NK-92 (cell line): ENCODE results near the gene LGALS9C.
"Not testable (repeated sequence)": the region's sequence is repeated elsewhere in the genome, so short reads cannot be mapped to it uniquely, and the experiment has no call there.

Source experiments
- DNase-seq: peaks from one replicate; lab custom pipeline; 2025; ENCODE audit not compliant: unreplicated experiment; lab: John Stamatoyannopoulos, UW

LGALS9C gene

DNA sequence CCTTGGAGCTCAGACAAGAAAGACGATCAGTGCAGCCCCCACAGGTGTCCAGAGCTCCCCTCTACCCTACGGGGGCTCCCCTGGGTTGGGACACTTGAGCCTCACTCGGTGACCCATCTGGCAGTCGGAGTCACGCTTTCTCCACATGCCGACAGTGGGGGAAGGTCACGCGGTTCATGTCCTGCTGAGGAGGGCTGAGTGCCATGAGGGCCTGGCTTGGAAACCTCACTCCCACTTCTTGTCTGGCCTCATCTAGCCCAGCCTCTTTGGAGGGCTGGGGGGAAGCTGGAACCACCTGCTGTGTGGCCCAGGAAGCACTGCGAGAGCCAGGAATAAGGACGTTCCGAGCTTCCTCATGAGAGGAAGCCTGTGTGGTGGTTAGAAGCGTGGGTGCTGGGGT lies 1.8 kb downstream of the LGALS9C start:
- DNase-seq, result not testable (repeated sequence)

DNA sequence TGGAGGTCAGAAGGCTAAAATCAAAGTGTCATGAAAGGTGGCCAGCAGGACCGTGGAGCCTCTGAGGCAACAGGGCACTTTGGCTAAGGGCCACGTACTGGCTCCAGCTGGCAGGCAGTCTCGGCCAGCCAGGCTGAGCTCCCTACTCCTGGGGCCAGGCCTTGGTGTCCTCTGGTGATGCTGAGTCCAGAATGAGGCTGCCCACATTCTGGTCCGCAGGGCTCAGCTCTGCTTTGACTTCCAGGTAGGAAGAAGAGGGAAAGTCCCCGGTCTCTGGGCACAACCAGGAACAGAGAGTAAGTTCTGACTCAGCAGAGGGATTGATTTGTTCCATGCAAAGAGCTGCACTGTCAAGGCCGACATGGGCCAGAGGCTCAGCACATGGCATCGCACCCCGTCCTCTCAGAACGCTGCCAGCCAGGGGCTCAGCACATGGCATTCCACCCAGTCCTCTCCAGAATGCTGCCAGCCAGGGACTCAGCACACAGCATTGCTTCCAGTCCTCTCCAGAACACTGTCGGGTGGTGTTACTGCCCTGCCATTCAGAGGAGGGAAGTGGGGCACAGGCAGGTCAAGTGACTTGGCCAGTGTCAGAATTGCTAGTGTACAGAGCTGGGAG lies 2.5 kb downstream of the LGALS9C start:
- DNase-seq, result not testable (repeated sequence)

DNA sequence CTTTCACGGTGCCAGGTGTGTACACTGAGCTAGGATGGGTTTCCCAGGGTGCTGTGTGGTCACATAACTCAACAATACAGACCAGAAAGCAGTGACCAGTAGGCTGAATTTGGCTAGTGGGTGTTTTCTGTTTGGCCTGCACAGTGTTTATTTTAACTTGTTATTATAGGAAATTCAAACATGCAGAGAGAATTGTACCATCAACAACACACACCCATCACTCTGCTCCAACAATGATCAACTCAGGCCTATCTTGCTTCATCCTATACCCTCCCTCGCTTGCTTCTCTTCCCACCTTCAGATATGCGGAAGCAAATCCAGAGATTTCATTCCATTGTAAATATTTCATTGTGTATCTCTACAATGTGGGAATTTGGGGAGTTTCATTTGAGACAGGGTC lies 5.2 kb downstream of the LGALS9C start:
- DNase-seq, result not testable (repeated sequence)

DNA sequence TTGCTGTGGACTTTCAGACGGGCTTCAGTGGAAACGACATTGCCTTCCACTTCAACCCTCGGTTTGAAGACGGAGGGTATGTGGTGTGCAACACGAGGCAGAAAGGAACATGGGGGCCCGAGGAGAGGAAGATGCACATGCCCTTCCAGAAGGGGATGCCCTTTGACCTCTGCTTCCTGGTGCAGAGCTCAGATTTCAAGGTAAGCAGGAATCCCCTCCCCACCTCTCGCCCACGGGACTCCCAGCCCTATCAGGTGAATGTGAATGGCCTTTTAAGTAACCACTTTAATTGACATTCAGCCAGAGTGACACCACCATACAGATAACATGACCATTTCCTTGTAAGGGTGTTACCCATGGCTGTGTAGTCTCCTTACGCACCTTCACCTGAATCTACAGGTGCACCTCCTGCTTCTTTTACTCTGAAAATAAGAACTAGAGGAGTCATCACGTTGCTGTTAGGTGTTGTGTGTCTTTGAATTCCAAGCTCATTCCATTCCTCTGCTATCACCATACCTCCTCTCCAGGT lies 9.4 kb downstream of the LGALS9C start:
- not testable (repeated sequence) for DNase-seq

DNA sequence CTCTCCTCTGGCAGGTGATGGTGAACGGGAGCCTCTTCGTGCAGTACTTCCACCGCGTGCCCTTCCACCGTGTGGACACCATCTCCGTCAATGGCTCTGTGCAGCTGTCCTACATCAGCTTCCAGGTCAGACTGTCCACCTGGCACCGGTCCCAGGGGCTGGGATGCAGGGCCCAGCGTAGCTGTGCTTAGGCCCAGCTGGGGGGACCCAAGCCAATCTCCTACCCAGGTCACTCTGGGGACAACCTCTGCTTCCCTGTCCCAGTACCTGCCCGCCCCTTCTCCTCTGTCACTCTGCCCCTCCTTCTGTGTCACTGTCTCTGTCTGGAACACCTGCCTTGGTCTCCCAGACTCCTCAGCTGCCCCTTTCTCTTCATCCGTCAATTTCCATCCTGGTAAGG lies 11.0 kb downstream of the LGALS9C start:
- DNase-seq, result not testable (repeated sequence)

DNA sequence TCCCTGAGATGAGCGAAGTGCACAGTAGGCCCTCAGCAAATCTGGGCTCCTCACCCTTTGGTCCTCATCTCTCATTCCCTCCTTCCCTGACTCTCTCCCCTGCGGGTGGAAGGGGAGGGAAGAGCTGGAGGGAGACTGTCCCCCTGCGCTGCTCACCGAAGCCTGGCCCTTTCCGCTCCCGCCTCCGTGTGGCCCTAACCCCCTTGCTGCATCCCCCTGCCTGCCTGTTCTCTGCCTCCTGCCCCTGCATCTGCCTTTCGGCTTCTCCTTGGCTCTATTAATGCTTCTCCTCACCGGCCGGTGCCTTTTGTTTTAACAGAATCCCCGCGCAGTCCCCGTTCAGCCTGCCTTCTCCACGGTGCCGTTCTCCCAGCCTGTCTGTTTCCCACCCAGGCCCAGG lies 12.0 kb downstream of the LGALS9C start:
- DNase-seq, result not testable (repeated sequence)

DNA sequence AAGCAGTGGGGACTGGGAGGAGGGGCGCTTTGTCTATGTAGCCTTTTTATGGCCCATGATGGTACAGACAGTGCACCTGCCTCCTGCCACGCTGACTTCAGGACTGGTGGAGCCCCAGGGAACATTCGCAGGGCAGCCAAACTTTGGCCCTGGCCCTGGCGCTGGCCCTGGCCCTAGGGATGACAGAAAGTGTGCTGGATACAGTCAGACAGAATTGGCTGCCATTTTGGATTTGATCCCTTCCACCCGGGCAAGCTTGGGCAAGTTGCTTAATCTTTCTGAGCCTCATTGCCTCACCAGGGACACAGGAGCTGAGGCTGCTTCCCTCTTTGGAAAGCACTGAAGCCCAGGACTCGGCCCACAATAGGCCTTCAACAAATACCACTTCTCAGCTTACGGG lies 13.4 kb downstream of the LGALS9C start:
- not testable (repeated sequence) for DNase-seq

DNA sequence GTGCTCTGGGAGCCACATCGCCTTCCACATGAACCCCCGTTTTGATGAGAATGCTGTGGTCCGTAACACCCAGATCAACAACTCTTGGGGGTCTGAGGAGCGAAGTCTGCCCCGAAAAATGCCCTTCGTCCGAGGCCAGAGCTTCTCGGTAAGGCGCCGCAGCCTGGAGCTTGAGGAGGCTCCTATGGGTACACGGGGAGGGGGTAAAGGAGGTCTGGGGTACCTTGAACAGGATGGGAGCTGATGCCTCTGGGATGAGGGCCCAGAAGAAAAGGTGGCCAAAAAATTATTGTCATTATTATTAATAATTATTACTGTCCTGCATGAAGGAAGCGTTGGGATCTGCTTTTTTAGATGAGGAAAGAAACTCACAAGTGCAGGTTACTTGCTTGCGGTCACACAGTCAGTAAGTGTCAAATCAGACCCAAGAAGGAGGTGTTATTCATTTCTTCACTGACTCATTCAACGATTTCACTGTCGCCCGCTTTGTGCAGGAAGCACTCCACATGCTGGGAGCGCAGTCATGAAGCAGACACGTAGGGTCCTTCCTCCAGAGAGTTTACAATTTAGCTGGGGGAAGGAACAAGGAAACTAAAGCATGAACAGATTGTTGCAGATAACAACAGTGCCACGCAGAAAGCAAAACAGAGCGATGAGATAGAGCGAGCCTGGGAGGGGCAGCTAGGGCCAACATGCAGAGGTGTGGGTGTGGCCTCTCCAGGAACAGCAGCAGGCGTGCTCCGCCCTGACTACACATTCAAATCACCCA lies 16.3 kb downstream of the LGALS9C start:
- DNase-seq, result not testable (repeated sequence)

DNA sequence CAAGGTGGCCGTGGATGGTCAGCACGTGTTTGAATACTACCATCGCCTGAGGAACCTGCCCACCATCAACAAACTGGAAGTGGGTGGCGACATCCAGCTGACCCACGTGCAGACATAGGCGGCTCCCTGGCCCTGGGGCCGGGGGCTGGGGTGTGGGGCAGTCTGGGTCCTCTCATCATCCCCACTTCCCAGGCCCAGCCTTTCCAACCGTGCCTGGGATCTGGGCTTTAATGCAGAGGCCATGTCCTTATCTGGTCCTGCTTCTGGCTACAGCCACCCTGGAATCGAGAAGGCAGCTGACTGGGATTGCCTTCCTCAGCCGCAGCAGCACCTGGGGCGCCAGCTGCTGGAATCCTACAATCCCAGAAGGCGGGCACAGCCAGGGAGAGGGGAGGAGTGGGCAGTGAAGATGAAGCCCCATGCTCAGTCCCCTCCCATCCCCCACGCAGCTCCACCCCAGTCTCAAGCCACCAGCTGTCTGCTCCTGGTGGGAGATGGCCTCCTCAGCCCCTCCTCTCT lies 17.7 kb downstream of the LGALS9C start:
- not testable (repeated sequence) for DNase-seq

DNA sequence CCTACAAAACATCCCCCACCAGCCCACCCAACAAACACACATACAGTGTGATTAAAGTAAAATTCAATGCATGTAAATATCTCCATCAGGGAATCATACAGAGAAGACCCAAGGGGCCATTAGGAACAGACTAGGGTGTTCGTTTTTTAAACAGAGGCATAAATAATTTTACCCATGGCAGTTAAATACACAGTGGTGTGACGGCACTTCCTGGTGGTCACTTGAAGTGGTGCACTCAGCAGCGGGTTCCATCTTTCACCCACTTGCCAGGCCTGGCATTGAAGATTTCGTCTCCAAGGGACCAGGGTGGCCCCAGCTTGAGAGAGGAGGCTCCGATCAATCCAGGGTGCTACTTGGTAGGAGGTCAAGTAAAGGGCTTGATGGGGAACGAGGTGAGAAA lies 20.5 kb downstream of the LGALS9C start:
- DNase-seq, result not testable (repeated sequence)

DNA sequence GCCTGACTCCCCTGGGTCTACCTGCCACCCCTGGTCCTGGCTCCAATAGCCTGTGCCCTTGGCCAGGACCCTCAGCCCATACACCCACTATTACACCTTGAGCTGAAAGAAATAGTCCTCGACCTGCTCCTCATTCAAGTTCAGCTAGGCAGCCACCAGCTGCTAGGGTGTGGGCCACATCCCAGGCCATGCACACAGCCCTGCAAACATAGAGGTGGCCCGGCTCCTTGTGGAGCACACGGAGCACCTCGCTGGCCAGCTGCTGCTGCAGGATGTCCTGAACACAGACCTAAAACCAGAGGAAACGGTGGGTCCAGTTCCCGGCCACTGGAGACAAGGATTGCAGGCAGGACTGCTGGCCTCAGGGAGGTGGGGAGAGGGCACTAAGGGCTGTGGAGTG lies 22.5 kb downstream of the LGALS9C start:
- not testable (repeated sequence) for DNase-seq

DNA sequence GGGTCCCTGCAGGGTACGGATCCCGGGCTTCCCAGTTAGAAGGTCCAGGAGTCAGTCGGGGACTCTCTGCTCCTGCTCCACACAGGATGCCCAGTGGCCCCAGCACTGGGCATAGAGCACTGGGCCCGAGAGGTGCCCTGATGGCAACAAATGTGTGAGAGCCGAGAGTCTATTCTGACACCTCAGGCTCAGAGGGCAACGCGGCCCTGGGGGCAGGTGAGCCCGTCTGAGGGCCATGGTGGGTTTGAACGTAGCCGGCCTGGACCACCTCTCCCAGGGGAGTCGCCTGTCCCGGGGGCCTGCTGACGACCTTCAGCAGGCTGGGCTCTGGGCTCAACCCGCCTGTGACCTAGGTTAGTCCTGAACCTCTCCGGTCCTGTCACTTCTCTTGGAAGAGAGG lies 23.2 kb downstream of the LGALS9C start:
- DNase-seq, result not testable (repeated sequence)

DNA sequence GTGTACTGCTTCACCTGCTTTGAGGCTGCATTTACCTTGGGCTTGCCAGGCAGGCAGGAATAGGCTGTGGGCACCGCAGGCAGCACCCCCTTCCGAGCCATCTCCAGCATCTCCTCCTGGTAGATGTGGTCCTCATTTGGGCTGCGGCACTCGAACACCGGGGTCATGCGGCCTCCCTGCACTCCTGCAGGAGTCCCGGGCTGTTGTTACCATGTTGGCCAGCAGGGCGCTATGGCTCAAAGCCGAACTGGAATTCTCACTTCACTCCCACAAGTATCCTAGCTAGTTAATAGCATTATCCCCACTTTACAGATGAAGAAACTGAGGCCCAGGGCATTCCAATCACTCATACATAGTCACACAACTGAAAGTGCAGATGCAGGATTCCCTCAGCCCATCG lies 23.7 kb downstream of the LGALS9C start:
- not testable (repeated sequence) for DNase-seq

DNA sequence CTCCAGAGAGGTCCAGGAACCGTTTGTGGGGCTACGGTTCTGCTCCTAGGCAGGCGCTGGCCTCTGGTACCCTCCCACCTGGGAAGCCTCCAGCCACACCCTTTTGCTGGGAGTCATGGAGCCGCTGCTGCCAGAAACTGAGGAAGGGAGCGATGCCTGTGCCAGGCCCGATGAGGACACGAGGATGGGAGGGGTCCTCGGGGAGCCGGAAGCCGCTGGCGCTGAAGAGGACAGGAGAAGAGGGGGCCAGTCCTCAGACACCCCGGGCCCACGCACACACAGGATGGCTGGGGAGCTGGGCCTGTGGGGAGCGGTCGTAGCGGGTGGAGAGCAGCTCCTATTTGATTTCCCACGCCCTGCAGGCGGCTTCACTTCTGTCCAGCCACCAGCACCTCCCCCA lies 24.2 kb downstream of the LGALS9C start:
- DNase-seq, result not testable (repeated sequence)

DNA sequence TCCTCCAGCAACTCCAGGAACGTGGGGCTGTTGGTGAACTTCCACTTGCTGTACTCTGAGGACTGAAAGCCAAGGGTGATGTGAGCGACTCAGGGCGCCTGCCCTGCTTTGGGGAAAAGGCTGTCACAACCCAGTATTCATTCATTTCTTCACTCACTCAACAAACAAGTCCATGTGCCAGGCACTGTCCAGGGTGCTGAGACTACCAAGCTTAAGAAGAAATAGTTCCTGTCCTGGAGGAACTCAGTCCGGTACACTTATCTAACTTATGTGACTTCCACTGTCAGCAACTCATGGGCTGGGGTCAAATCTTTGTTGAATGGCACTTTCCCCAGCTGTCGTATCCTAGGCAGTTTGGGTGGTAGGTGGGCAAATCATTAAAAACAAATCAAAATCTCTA lies 26.6 kb downstream of the LGALS9C start:
- DNase-seq, result not testable (repeated sequence)

DNA sequence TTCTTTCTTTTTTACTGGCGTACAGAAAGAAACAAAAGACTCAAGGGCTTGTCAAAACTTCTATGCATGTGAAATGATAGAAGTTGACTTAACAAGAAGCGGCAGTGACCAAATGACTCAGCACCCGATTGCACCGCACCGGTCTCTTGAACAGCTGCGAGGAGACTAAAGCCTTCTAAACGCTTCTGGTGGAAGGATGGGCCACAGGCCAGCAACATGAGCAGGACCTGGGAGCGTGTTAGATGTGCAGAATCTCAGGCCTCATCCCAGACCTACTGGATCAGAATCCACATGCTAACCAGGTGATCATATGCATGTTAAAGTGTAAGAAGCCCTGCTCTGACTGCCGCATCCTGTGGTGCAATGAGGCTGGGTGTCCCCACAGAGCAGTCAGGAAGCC lies 31.1 kb downstream of the LGALS9C start:
- DNase-seq, result not testable (repeated sequence)

DNA sequence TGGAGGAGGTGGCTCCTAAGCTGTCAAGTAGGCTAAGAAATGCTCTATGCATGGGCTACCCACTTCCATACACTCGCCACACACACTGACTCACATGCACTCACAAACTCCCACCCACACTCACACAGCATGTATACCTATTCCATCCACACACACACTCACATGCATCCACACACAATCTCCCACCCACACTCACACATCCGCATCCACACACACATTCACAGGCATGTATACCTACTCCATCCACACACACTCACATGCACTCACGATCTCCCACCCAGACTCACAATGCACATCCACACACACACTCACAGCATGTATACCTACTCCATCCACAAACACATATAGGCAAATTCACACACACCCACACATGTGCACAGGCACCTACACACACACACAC lies 32.1 kb downstream of the LGALS9C start:
- DNase-seq, result not testable (repeated sequence)

DNA sequence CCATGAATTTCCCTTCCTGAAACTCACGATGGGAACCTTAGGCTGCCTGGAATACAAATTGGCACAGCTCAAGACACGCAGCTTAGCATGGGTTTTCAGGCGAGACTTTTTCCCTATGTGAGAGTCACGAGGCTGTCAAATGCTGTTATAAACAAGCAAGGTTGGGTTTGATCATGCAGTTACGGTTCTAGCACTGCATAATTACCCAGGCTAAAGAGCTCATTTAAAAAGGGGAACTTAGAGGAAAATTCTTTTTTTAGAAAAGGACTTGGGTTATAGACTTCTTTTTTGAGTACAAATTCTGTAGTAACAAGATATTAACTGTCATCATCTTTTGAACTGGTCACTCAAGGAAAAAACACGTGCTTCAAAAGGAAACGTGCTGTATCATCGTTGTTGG lies 44.5 kb downstream of the LGALS9C start:
- not testable (repeated sequence) for DNase-seq

DNA sequence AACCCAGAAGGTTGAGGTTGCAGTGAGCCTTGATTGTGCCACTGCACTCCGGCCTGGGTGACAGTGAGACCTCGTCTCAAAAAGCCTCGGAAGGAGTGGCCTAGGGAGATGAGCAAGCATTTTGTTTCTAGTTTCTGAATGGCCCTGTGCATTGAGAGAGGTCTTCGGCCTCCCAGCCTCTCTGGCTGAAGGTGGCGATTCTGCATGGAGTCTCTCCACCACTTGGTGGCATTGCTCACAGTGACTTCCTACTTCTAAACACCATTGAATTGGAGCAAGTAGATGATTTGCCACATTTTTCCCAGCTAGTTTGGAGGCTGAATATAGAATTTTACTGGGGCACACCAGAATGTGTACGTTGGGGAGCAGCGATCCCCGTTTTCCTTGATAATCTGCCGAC lies 48.4 kb downstream of the LGALS9C start:
- DNase-seq, result not testable (repeated sequence)

DNA sequence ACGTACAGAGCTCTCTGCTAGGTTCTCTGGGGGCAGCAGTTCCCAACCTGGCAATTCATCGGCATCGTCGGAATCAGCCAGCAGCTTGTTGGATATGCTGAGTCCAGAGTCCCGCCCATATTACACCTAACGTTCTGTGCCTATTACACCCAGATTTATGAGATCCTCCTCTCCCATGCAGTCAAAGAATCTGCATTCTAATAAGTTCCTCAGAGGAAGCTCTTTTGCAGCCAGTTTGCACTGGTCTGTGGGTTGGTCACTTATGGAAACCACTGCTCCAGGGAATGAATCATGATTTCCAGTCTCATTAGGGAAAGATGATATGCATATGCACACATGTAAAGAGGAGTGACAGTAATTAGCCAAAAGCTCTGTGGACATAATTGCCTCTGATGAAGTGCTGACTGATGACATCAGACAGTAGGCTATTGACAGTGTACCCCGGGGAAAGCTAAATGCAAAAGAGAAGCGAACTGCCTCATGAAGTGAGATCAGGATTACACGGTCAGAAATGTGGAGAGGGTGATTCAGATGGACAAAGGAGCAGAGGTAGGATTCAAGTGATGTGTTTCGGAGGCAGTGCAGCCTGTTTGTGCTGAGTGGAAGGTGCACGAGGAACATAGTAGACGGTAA lies 49.7 kb downstream of the LGALS9C start:
- DNase-seq, result not testable (repeated sequence)

DNA sequence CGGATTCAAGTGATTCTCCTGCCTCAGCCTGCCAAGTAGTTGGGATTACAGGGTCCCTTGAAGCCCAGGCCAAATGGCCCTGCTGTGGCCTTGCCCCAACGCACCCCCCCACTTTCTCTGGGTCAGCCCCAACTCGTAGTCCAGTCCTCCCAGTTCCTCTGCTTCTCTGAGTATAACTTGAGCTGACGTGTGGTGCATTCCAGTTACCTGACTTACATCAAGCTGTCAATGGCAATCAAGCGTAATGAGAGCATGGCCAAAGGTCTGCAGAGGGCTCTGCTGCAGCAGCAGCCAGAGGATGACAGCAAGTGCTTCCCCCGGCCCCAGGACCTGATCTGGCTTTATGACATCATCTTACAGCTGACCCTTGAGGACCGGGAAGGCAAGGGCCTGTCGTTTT lies 50.8 kb downstream of the LGALS9C start:
- DNase-seq, result not testable (repeated sequence)
